Left lung (tissue), 10 donors: ENCODE results near the gene ERC2. TPM values are rescaled to one million over a fixed set of nuclear protein-coding genes. Genes with fewer than 3 reads are reported as not detected.

Source experiments
- ATAC-seq: fragments of 200-7000 bp; cut with Tn5 transposase; one replicate; pipeline ENCODE4 v1.9.1; 2020; ENCODE audit warnings: moderate library complexity
- DNase-seq, 4 donors: peaks; one replicate each; pipeline ENCODE4 v3.0.0-alpha.2; 2013 to 2020
- H3K27ac ChIP-seq, 2 donors: fragments of 200-600 bp; sonication (generic) in 1 of 2; one replicate each; pipeline versions ENCODE4 v1.5.0 to v1.8.0; 2020 to 2021
- H3K27me3 ChIP-seq, 2 donors: fragments of 200-600 bp; sonication (generic) in 1 of 2; one replicate each; pipeline versions ENCODE4 v1.5.0 to v1.8.0; 2020 to 2021
- H3K36me3 ChIP-seq, 2 donors: fragments of 200-600 bp; sonication (generic) in 1 of 2; one replicate each; pipeline versions ENCODE4 v1.5.0 to v1.8.0; 2020 to 2021
- H3K4me1 ChIP-seq, 2 donors: fragments of 200-600 bp; one replicate each; pipeline ENCODE4 v1.8.0; 2021
- H3K4me3 ChIP-seq, 2 donors: fragments of 200-600 bp; sonication (generic) in 1 of 2; one replicate each; pipeline versions ENCODE4 v1.5.0 to v1.8.0; 2020 to 2021; ENCODE audit warnings: mild to moderate bottlenecking in 1 of 2
- H3K9me3 ChIP-seq, 2 donors: fragments of 200-600 bp; sonication (generic) in 1 of 2; one replicate each; pipeline versions ENCODE4 v1.5.0 to v1.8.0; 2020 to 2021
- intact Hi-C, 2 donors: fragments of 100-400 bp; cut with DNase I; formaldehyde crosslinking; loops; one replicate each; pipeline versions ENCODE4 v1.11.2 to v1.14.2; 2022
- polyA plus RNA-seq, 6 donors: library from polyadenylated mRNA; unstranded; fragments of 120-200 nt; gene quantifications; one replicate each; pipeline ENCODE4 v1.2.1, GENCODE V29; 2013; ENCODE audit not compliant: insufficient read length in 6 of 6
- total RNA-seq, 2 donors: library from RNA; stranded (reverse); fragmentation: NEBNext Ultra II Directional; extraction: Animal tissue kit (Norgen Biotek cat#: 25700); gene quantifications; one replicate each; pipeline ENCODE4 v1.2.1, GENCODE V29; 2021
- TF ChIP-seq, protein P1 (sequence below), 2 donors: fragments of 200-600 bp; sonication (generic) in 1 of 2; IDR thresholded peaks; one replicate each; pipeline versions ENCODE4 v1.5.0 to v1.8.0; 2021; ENCODE audit warnings: antibody characterized with exemption in 2 of 2
- donor health status: DM: no; HTN: yes; CAD: no.
- donor health status: DM: no; HTN: no; CAD: no.

The ERC2 gene
- total and polyA plus RNA-seq, 8 donors = 1.6 to 3.3 (median 2.1) TPM

DNA sequence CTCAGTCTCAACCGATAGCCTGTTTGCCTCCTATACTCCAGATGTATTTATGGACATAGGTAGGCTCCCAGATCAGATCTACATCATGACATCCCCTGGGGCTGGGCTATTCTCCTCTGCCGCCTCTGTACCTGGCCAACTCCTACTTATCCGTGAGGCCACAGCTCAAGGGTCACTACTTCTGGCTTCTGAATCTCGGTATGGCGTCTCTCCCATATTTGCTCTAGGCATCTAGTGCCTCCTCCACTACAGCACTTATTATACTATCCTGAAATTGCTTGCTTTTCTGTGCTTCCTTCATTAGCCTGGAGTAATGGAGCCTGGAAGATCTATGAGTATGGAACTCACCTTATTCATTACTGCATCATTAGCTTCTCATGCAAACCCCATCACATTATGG, 808.6 kb downstream of the ERC2 start:
- Histone ChIP-seq H3K4me1 (no peaks in the 10 kb centered on the region), H3K27ac (no peak overlapping the region), H3K4me3 (no peak overlapping the region), H3K36me3 (no peaks in the 10 kb centered on the region), H3K27me3 (no peaks in the 10 kb centered on the region), H3K9me3 (no peaks in the 10 kb centered on the region)
- TF ChIP-seq, protein P1, sequence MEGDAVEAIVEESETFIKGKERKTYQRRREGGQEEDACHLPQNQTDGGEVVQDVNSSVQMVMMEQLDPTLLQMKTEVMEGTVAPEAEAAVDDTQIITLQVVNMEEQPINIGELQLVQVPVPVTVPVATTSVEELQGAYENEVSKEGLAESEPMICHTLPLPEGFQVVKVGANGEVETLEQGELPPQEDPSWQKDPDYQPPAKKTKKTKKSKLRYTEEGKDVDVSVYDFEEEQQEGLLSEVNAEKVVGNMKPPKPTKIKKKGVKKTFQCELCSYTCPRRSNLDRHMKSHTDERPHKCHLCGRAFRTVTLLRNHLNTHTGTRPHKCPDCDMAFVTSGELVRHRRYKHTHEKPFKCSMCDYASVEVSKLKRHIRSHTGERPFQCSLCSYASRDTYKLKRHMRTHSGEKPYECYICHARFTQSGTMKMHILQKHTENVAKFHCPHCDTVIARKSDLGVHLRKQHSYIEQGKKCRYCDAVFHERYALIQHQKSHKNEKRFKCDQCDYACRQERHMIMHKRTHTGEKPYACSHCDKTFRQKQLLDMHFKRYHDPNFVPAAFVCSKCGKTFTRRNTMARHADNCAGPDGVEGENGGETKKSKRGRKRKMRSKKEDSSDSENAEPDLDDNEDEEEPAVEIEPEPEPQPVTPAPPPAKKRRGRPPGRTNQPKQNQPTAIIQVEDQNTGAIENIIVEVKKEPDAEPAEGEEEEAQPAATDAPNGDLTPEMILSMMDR (IDR thresholded peaks at IDR 0.05) = no peak
- DNase-seq (no peak), ATAC-seq (peak; percentile 59)
- intact Hi-C loops = no loop called here

DNA sequence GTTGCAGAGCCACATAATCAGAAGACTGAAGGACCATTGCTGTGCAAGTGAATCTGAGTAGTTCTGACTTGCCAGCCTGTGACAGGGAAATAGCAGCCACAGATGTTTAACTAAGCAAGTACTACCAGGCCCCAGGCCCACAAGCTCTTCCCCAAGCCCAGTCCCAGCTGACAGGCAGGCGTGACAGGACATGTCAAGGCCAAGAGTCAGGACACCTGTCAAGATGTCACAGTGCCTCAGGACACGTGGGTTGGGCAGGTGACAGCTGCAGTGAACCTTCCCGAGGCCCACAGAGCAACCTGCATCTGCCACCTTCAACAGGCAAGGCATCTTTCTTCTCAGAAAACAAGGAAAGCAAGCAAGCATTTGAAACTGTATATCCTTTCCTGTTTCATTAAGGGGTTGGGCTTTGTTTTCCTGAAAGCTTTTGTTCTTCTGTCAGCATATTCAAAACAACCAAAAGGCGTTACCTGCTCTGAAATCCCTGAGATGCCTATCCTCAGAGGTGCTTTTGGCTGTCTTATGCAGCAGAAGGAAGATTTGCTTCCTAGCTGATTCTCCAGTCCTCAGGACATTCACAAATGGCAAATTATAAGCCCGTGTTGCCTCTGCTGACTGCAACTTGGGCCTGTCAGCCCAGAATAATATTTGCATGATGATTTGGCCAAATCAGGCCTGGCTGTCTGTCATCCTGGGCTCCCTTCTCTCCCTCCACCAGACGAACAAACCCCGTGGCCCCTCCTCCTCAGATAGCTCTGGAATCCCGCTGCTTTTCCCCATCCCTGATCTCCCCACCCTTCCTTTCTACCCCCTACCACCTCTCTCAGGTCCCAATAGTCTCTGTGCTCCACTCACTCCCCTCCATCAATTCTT, 809.3 kb downstream of the ERC2 start:
- no peak for ATAC-seq
- no peaks in the 10 kb centered on the region for H3K4me1 ChIP-seq
- H3K36me3 ChIP-seq = no peaks in the 10 kb centered on the region
- H3K9me3 ChIP-seq = no peaks in the 10 kb centered on the region
- DNase-seq = no peak
- no peaks in the 10 kb centered on the region for H3K27me3 ChIP-seq
- no peak overlapping the region for H3K4me3 ChIP-seq
- no peak overlapping the region for H3K27ac ChIP-seq
- TF ChIP-seq, protein P1 (IDR thresholded peaks at IDR 0.05) = no peak
- intact Hi-C loops = no loop called here

DNA sequence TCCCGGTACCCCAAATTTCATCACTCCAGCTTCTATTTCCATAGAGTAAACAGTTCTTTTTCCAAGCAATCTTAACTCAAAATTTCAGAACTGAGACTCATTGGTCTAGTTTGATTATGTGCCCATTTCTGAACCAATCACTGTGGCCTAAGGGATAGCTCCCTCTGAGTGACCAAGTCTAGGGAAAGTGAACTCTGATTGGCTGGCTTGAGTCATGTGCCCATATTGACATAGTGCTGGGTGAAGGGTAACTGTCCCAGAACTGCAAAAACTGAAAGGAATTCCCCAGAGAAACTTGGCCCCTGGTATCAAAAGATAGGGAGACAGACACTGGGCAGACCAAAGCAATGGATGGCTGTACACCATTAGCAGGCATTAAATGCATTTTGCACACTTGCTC, 810.0 kb downstream of the ERC2 start:
- no peaks in the 10 kb centered on the region for H3K27me3 ChIP-seq
- no peaks in the 10 kb centered on the region for H3K4me1 ChIP-seq
- TF ChIP-seq, protein P1 (IDR thresholded peaks at IDR 0.05) = no peak
- no peak for DNase-seq
- H3K4me3 ChIP-seq = no peak overlapping the region
- intact Hi-C loops = no loop called here
- H3K36me3 ChIP-seq = no peaks in the 10 kb centered on the region
- no peak for ATAC-seq
- no peaks in the 10 kb centered on the region for H3K9me3 ChIP-seq
- no peak overlapping the region for H3K27ac ChIP-seq

DNA sequence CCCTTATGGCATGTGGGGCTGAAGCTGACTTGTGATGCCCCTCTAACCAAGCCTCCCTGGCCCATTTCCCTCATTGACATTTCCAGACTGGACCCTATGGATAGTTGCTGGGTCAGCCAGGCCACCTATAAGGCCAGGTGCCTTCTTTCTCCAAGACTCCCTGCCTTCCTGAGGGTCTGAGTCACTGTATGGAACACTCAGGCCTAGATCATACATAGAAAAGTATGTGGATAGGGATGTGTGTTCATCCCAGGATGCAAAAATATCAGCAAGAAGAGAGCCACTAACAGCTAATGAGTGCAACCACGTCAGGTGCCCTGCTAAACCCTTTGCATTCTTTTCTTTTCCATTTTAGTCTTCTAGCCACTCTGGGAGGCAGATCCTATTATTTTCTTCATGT, 812.7 kb downstream of the ERC2 start:
- Histone ChIP-seq H3K4me3 (no peak overlapping the region), H3K36me3 (no peaks in the 10 kb centered on the region), H3K4me1 (no peaks in the 10 kb centered on the region), H3K27me3 (no peaks in the 10 kb centered on the region), H3K9me3 (no peaks in the 10 kb centered on the region), H3K27ac (no peak overlapping the region)
- intact Hi-C loops = no loop called here
- DNase-seq (no peak), ATAC-seq (no peak)
- TF ChIP-seq, protein P1 (IDR thresholded peaks at IDR 0.05) = no peak

DNA sequence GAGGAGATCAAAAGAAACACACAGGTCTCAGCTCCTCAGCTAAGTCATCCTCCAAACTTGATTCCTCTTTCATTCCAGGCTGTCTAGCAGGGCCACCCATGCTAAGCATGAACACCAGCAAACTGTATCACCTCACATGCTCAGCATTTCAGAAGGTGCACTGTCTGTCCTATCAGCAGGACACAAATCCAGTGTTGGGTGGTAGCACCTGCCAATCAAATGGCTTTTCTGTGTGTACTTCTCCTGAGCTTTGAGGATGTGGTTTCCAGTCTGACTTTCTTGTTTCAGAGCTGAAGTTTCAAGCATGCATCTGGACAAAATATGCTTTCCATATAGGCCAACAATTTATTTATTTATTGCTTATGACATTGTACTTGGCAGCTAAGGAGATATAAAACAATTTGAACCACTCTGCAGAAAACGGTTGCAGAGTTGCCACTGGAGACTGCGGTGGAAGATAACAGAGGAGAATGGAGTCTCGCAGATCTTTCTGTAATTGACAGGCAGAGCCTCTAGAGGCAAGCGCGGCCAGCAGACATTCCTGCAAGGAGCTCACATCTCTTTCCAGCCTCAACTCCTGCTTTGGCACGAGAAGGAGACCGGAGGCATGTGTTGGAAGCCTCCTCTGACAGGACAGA, 814.0 kb downstream of the ERC2 start:
- H3K4me1 ChIP-seq = no peaks in the 10 kb centered on the region
- intact Hi-C loops = no loop called here

More for the DNA sequence above, 814.0 kb downstream of the ERC2 start:
- Histone ChIP-seq H3K36me3 (no peaks in the 10 kb centered on the region), H3K4me3 (no peak overlapping the region), H3K27ac (no peak overlapping the region), H3K27me3 (no peaks in the 10 kb centered on the region), H3K9me3 (no peaks in the 10 kb centered on the region)
- no peak for ATAC-seq
- TF ChIP-seq, protein P1 (IDR thresholded peaks at IDR 0.05) = no peak
- no peak for DNase-seq
